HuH-7.5 (cell line): ENCODE results near the gene GRIK3.

Experiments
- DNase-seq: peaks from one replicate; pipeline ENCODE4 v3.0.0; 2011; ENCODE audit warnings: low spot score

The GRIK3 gene

GRCh38 chr1:37043101-37043500, 8.8 kb upstream of the GRIK3 start:
- no peak for DNase-seq

DNA sequence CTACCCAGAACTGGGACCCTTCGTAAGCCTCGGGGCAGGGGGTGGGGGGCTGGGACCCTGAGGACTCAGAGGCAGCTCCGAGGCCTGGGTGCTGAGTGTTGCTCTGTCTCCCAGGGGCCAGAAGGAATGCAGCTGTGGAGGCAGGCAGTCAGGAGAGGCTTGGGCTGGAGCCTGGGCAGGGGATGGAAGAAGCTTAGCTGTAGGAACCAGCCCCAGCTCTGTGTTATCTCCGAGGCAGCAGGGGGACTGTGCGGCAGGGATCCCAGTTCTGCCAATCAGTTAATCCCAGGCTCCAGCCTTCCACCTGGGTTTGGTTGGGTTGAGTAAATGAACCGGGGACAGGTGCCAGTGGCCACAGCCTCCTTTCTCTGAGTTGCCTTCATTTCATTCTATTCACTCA, 8.2 kb upstream of the GRIK3 start:
- no peak for DNase-seq

- no peak for DNase-seq
These were observed 7.2 kb upstream of the GRIK3 start for GRCh38 chr1:37041483-37041882.

GRCh38 chr1:37040773-37041172, 6.5 kb upstream of the GRIK3 start:
- DNase-seq, result no peak

DNA sequence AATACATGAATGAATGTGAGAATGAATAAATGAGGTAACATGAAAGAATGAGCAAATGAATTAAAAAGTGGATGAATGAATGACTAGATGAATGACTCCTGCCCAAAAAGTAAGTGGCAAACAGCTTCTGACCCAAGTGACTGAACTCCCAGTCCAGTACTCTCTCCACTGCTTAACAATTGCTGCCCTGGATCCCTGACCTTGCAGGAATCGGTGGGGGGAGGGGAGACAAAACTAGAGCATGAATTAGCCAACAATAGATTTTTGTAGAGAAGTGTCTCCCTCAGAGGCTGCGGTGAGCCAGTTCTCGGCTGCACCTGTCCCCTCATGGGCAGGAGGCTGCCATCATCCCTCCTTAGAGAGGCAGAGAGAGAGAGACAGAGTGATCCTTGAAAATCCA, 5.9 kb upstream of the GRIK3 start:
- no peak for DNase-seq

DNA sequence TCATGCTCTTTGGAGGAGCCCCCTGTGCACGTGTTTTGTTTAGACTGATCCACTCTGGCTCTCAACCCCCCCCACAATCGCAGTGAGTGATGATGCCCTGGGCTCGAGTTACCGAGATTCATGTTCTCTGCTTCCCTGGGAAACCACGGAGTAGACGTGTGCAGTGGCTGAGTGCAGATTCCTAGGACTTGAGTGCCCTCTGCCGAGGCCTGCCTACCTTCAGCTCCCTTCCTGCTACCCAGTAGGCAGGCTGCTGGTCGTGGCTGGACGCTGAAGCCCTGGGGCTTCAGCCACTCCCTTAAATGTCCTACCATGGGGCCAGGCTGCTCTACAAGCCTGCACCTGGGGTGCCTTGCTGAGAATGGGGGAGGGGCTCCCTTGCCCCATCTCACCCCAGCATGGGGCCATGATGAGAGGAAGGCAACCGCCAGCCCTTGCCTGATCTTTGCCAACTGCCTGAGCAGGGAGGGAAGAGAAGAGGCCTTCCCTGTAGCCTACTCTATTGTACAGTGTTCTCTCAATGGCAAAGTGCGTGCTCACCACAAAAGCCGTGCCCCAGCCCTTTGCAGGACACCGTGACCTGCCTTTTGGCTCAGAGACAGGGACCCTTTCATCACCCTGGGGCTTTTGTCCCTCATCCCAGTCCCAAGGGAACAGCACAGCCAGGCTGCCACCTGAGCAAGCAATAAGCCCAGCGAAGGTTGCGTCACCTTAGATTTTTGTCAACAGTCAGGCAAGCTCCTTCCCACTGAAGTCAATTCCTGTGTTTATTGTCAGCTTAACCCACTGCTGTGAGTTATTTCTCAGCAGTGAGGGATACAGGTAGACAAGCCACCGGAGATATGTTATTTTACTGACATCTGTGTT, 4.1 kb upstream of the GRIK3 start:
- DNase-seq, result no peak

DNA sequence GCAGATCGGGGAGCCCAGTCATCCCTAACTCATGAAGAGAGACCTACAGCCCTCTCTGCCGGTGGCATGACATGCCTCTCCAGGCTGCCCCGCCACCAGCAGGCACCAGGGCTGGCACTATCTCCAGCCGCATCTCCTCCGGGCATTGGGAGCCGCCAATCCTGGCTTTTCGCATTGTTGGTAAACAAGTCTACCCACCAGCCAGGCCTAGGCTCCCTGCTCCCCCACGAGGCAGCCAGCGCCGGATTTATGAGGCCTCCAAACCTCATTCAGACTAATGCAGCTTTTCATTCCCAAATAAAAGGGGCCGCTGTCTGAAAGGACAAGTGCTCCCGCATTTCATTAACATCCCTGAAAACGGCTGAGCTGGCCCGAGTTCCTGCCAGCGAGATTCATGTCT, 3.4 kb upstream of the GRIK3 start:
- no peak for DNase-seq

- DNase-seq, result no peak
These were observed 2.3 kb upstream of the GRIK3 start for GRCh38 chr1:37036667-37037053.

DNA sequence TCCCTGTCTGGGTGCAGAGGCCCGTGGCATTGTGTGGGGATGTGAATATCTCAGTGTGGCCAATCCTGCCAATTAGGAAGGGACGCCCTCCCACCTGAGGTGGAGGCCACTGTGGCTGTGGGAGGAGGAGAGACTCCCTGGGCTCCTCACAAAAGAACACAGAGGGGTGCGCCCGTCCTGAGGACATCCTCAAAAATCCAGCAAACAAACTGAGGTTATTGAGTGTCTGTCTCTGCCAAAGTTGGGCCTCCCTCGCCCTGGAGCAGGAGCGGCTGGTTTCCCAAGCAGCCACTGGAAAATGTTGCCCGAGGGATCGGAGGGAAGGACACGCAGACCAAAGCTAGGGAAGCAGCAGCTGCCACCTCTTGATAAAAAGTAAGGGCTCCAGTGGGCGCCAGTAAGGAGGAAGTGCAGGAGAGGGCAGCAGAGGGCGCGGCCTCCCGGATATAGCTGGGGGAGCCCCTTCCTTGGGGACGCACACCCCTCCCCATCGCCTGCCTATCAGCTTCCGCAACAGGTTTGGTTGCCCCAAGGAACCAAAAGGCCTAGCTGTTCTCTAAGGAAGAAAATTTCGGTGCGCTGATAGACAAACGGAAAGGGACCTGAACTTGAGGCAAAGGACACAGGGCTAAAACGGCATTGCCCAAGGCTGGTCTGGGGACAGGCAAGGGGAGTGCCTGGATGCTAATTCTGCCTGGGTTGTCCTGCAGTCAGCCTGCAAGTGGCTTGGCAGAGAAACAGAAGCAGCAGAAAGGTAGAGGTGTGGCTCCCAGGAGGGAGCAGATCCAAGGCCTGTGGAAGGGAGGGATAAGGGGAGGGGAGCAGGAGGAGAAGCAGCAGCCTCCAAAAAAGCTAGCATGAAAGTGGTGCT, 1.7 kb upstream of the GRIK3 start:
- DNase-seq, result no peak

DNA sequence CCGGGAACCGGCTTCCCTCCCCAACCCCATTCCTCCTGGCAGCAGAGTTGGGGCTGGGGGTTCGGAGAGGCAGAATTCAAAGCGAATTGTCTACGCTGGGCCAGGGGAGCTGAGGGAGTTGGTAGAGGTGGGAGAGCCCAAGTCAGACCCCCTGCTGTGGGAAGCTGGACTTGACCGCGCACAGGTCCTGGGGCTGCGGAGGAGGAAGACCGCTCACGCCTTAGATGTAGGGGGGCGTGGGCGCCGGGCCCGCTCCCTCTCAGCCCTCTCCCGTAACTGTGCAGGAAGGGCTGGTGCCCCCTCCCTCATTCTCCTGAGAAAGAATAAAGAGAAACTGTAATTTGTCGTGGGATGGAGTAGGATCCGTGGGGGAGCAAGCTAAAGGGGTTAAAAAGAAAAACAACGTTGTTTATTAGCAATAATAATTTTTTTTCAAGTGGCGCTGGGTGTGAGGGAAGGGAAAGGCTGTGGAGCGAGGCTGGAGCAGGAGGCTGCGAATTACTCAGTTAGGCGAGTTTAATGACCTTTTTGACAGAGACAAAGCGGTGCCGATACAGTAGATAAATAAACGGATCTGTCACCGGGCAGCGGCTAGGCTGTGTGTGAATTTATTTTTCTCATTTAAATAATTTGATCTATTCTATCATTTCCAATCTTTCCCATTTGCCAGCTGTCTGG, 838 bp upstream of the GRIK3 start:
- DNase-seq, result no peak

GRCh38 chr1:37033355-37034101, 787 bp downstream of the GRIK3 start:
- DNase-seq, result no peak

DNA sequence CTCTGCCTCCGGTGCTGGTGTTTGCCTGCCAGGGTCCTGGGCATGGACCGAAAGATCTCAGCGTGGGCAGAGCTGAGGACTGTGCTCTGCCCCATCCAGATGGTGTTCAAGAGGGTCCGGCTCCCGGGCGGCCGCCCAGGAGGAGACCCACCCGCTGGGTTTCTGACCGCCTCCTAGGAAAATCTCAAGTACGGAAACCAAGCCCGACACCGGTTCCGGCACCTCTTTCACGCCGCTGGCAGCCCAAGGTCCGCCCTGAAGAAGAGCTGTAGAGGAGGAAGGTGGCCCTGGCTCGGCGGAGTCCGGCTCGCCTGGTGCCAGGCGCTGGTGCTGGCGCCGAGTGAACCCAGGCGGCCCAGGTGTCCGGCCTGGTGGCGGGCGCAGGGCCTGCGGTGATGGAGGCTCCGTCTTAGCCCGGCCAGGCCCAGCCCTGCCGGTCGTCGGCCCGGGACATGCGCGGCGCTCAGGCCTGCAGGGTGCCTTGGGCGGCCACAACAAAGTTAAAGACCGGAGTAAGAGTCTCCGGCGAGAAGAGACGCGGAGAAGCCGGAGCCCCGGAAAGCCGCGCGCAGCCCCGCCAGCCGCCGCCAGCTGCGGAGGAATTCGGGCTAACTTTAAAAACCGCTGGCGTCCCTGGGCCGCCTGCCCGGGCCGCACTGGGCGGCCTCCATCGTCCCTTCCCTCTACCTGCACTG, 1.5 kb downstream of the GRIK3 start:
- no peak for DNase-seq

DNA sequence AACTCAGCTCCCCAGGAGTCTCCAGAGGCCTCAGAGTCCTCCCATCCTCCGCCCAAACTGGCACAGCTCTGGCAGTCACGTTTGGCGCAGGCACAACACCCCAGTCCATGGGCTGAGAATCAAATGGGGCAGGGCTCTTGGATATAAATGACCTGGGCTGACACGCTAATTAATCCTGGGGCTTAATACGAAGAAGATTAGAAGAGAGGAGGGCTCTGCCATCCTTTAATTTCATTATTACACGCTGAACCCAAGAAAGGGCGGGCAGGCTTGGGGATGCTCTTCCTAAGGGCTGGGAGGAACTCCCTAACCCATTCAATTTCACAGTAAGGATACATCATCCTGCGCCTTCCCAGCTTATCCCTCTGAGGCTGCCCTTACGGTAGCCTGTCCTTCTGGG, 2.4 kb downstream of the GRIK3 start:
- DNase-seq, result no peak

DNA sequence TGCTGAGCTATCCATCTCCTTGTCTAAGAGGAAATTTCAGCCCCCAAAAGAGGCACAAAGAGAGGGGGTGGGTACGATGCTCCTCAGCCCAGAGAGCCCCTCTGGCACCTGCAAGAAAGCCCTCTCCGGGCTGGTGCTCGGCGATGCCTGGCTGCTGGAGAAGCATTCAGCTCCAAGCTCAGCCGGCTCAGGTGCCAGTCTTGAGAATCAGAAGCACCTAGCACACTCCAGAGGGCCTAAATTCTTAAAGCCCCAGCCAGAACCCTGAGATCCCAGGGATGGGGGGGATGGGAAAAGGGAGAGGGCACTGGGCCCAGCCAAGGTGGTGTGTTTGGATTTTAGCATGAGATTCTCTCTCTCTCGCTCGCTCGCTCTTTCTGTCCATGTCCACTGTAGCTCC, 2.9 kb downstream of the GRIK3 start:
- no peak for DNase-seq

- no peak for DNase-seq
These were observed 5.2 kb downstream of the GRIK3 start for GRCh38 chr1:37028981-37029617.

- DNase-seq, result no peak
These were observed 12.8 kb downstream of the GRIK3 start for GRCh38 chr1:37021502-37021901.

- no peak for DNase-seq
These were observed 13.6 kb downstream of the GRIK3 start for GRCh38 chr1:37020653-37021277.

GRCh38 chr1:37018510-37018909, 15.8 kb downstream of the GRIK3 start:
- no peak for DNase-seq

DNA sequence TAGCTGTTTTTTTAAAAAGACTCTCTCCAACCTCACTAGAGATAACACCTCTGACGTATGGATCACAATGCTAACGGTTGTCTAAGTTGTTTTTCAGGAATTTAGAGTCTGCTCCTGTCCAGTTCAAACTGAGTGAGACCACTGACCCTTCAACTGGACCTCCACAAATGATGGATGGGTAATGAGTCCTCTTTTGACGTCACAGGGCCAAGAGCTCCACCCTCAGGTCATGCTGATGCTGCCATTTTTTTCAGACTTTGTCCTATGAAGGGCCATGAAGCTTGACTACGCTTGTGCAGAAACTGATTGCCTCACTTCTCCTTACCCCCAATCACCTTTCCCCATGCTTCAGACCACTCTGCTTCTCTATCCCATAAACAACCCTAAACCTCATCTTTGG, 16.6 kb downstream of the GRIK3 start:
- no peak for DNase-seq

- no peak for DNase-seq
These were observed 18.2 kb downstream of the GRIK3 start for GRCh38 chr1:37016121-37016520.
